Measurements from ENCODE around the gene PLCB1.

DNA sequence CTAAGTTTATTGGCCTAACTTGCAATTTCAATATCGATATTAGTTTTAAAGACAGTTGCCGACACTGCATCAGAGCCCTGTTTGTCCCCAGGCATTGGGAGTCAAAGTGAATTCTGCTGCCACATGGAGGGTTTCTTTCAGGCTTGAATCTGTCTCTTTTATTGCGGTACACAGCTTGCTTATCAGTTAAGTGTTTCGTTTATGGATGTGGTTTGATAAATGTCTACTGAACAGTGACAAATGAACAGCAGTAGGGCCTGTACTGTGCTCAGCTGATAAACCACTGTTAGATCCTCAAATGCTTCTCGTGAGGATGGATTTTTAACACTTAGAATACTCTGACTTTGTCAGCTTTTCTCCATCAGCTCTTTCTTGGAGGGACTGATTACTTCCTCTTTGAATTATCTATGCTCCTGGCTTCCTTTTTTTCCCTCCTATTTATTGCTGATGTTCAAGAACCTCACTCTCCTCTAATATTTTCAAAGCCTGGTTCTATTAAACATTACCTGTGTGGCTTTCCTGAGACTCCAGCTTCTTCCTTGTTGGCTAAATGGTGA is 240.8 kb downstream of the PLCB1 start:
- TF ChIP-seq, protein P1, sequence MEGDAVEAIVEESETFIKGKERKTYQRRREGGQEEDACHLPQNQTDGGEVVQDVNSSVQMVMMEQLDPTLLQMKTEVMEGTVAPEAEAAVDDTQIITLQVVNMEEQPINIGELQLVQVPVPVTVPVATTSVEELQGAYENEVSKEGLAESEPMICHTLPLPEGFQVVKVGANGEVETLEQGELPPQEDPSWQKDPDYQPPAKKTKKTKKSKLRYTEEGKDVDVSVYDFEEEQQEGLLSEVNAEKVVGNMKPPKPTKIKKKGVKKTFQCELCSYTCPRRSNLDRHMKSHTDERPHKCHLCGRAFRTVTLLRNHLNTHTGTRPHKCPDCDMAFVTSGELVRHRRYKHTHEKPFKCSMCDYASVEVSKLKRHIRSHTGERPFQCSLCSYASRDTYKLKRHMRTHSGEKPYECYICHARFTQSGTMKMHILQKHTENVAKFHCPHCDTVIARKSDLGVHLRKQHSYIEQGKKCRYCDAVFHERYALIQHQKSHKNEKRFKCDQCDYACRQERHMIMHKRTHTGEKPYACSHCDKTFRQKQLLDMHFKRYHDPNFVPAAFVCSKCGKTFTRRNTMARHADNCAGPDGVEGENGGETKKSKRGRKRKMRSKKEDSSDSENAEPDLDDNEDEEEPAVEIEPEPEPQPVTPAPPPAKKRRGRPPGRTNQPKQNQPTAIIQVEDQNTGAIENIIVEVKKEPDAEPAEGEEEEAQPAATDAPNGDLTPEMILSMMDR (conservative IDR thresholded peaks at IDR 0.05): no peak
- no peak for TF ChIP-seq EZH2 (IDR thresholded peaks at IDR 0.05; ENCODE audit: low read depth)

All from PC-9 (cell line).